Tibial nerve (tissue), 4 donors: ENCODE results near the gene AGPAT1.
A peak's percentile ranks its signal among the peaks of the same experiment; 100 is the strongest.

Source experiments
- CTCF ChIP-seq, 5 experiments: fragments of 200-600 bp in 3 of 5; fragments of 450-650 bp in 2 of 5; sonication (generic) in 3 of 5; IDR thresholded peaks; one replicate each; pipeline ENCODE4 v1.5.1; 2016 to 2019; ENCODE audit warnings: antibody characterized with exemption in 5 of 5, mild to moderate bottlenecking in 3 of 5, moderate library complexity in 2 of 5
- EP300 ChIP-seq, 2 donors: sonication (generic); formaldehyde crosslinking; IDR thresholded peaks; one replicate each; pipeline ENCODE4 v1.6.1; 2017; ENCODE audit warnings: antibody characterized with exemption in 2 of 2, mild to moderate bottlenecking in 1 of 2

DNA sequence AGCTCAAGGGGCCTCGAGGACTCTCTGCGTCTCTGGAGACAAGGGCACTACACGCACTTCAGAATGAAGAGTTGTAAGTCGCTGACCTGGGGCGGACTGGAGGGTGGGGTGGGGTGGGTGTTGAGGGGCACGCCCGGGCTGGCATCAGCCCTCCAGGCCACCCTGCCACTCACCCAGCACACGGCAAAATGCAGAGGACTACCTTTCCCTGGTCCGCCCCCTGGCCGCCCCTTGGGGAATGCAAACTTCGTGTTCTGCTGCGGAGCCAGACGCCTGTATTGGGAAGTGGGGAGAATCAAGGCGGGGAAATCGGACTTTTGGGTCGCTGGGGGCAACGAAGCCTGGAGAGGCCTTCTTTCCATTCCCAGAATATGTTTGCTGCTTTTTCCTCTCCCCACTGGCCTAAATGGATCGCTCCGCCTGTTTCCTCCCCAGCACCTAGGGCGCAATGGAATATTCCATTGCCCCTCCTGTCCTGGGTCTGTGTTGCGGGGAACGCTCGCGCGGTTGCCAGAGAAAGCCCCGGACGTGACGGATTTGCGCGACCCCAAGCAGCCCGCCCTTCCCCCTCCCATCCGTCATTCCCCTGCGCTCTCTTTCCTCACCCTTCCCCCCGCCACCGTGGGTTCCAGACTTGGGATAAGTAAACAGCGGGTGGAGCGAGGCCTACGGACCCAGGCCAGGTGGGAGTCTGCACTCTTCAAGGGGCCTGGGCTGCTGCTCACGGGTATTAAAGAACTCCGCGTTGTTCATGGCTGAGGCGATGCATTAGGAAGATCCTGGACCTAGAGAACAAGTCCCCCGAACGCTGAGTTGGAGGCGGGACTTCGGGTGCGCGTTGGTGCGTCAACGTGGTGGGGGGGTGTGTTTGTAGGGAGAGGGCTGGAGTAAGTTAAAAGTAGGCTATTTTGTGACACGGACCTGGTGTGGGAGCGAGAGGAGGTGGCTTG, 22.0 kb downstream of the AGPAT1 start, which contains the start of gene PPT2:
- TF ChIP-seq CTCF (IDR thresholded peaks at IDR 0.05) = peak in 4 of 5 experiments; percentile 20 to 44 (median 27)
- TF ChIP-seq EP300 (IDR thresholded peaks at IDR 0.05) = peak; percentile 87 to 94
